ENCODE results near the gene OR10K1. TPM values are rescaled to one million over a fixed set of nuclear protein-coding genes. Genes with fewer than 3 reads are reported as not detected.

OR10K1 gene
- total RNA-seq, 4 donors from 2014 or later, result not detected

- H3K27ac ChIP-seq, result no peak overlapping the region
- no peaks in the 10 kb centered on the region for H3K36me3 ChIP-seq
- no peak overlapping the region for H3K4me3 ChIP-seq
- H3K4me1 ChIP-seq, result no peaks in the 10 kb centered on the region
- DNase-seq, result no peak
- no peaks in the 10 kb centered on the region for H3K9me3 ChIP-seq
- no peaks in the 10 kb centered on the region for H3K27me3 ChIP-seq
- TF ChIP-seq, protein P1, sequence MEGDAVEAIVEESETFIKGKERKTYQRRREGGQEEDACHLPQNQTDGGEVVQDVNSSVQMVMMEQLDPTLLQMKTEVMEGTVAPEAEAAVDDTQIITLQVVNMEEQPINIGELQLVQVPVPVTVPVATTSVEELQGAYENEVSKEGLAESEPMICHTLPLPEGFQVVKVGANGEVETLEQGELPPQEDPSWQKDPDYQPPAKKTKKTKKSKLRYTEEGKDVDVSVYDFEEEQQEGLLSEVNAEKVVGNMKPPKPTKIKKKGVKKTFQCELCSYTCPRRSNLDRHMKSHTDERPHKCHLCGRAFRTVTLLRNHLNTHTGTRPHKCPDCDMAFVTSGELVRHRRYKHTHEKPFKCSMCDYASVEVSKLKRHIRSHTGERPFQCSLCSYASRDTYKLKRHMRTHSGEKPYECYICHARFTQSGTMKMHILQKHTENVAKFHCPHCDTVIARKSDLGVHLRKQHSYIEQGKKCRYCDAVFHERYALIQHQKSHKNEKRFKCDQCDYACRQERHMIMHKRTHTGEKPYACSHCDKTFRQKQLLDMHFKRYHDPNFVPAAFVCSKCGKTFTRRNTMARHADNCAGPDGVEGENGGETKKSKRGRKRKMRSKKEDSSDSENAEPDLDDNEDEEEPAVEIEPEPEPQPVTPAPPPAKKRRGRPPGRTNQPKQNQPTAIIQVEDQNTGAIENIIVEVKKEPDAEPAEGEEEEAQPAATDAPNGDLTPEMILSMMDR (IDR thresholded peaks at IDR 0.05), result no peak
- TF ChIP-seq POLR2A (IDR thresholded peaks at IDR 0.05), result no peak
- intact Hi-C loops (cut with DNase I), result no loop called here
These were observed 55.3 kb downstream of the OR10K1 start for GRCh38 chr1:158516966-158517365.

Other genes with a start within 250 kb of the OR10K1 start
- gene CD1A, start 207.4 kb upstream of the OR10K1 start, total RNA-seq, result 1 to 10 TPM in 2 of 4 donors, under 1 TPM in 1, not detected in 1; 0.72 to 2.9 (median 1.2) TPM
- gene CD1C, start 171.9 kb upstream of the OR10K1 start, total RNA-seq, result 1 to 10 TPM in 2 of 4 donors, under 1 TPM in 1, not detected in 1; 0.72 to 4.0 (median 2.2) TPM
- not detected for gene CD1B, start 130.3 kb upstream of the OR10K1 start, total RNA-seq
- gene CD1E, start 107.9 kb upstream of the OR10K1 start, total RNA-seq, result 1 to 10 TPM in 2 of 4 donors, under 1 TPM in 1, not detected in 1; 0.99 to 5.7 (median 3.8) TPM
- gene OR10T2, start 62.4 kb upstream of the OR10K1 start, total RNA-seq, result not detected
- not detected for gene OR10K2, start 35.6 kb upstream of the OR10K1 start, total RNA-seq
- not detected for gene OR10R2, start 10.4 kb downstream of the OR10K1 start, total RNA-seq
- not detected for gene OR6Y1, start 92.6 kb downstream of the OR10K1 start, total RNA-seq
- not detected for gene OR6P1, start 108.7 kb downstream of the OR10K1 start, total RNA-seq
- gene OR10X1, start 118.1 kb downstream of the OR10K1 start, total RNA-seq, result not detected
- not detected for gene OR10Z1, start 143.4 kb downstream of the OR10K1 start, total RNA-seq
- gene SPTA1, start 224.9 kb downstream of the OR10K1 start, total RNA-seq, result under 1 TPM in 1 of 4 donors, not detected in 3; 0.32 TPM
- gene OR6K2, start 238.8 kb downstream of the OR10K1 start, total RNA-seq, result not detected